ENCODE measurements around the gene ITGB3BP. TPM values are rescaled to one million over a fixed set of nuclear protein-coding genes. Genes with fewer than 3 reads are reported as not detected.

Gene ITGB3BP
- total RNA-seq, 1 experiment from 2014 or later, result 50.2 TPM

DNA sequence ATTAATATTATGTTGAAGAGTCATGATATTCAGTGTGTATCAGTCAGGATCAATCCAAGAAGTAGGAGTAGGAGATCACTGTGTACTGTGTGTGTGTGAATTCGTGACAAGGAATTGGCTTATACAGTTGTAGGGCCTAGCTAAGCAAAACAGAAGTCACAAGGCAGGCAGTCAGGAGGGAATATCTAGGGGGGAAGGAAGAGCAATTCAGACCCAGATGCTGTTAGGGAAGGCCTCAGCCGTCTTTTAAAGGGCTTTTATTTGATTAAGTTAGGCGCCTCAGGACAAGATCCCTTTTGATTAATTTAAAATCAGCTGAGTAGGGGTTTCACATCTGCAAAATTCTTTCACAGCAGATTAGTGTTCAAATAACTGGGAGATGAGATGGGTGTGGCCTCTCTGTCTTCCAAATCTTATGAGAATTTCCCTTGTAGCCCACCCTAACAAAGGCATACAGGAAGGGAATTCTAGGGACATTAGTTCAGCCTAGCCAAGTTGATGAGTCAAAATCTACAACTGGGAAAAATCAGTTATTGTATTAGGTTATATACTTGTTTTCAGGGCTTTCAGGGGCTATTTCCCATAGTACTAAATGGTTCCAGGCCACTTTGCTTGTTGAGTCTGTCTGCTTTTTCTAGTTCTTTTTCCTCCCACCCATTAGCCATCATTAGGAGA lies 108.2 kb downstream of the ITGB3BP start:
- no peak for ATAC-seq
- ChIA-PET RAD21 (ENCODE audit: low non-redundant PET in 1 of 2, low total read pairs in 2 of 2, uncharacterized antibody in 2 of 2, unreplicated experiment in 2 of 2) (no interaction called here), POLR2A (no interaction called here)

More for the DNA sequence above, 108.2 kb downstream of the ITGB3BP start:
- TF ChIP-seq CTCF (IDR thresholded peaks at IDR 0.05 in 2 of 3, conservative IDR thresholded peaks at IDR 0.05 in 1 of 3; ENCODE audit: borderline replicate concordance in 1 of 3, insufficient read depth in 1 of 3, low read depth in 2 of 3, low read length in 2 of 3) (no peak), POLR2AphosphoS5 (IDR thresholded peaks at IDR 0.05; ENCODE audit: low read depth, low read length) (no peak), EZH2phosphoT487 (IDR thresholded peaks at IDR 0.05; ENCODE audit: borderline replicate concordance) (no peak), SIN3A (IDR thresholded peaks at IDR 0.05; ENCODE audit: low read depth) (no peak), ZFX (IDR thresholded peaks at IDR 0.05) (no peak), EGR1 (IDR thresholded peaks at IDR 0.05; ENCODE audit: low read depth) (no peak), POLR2A (IDR thresholded peaks at IDR 0.05; ENCODE audit: borderline replicate concordance, extremely low read depth, insufficient read depth, insufficient read length) (no peak)
- TF ChIP-seq, protein P1, sequence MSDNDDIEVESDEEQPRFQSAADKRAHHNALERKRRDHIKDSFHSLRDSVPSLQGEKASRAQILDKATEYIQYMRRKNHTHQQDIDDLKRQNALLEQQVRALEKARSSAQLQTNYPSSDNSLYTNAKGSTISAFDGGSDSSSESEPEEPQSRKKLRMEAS (IDR thresholded peaks at IDR 0.05), result no peak
- Histone ChIP-seq H3K27ac (ENCODE audit: low read depth, low read length) (no peak overlapping the region), H3K9me2 (ENCODE audit: insufficient read depth) (no peaks in the 10 kb centered on the region), H3K4me1 (ENCODE audit: control insufficient read depth in 1 of 2, insufficient read depth in 2 of 2, low read length in 2 of 2) (no peaks in the 10 kb centered on the region), H3K4me3 (replicated peaks in 1 of 2; ENCODE audit: low read depth in 1 of 2, low read length in 2 of 2) (no peak overlapping the region), H4K20me1 (ENCODE audit: insufficient read depth) (no peaks in the 10 kb centered on the region), H3K9ac (ENCODE audit: low read length) (no peak overlapping the region), H3K9me3 (ENCODE audit: control insufficient read depth in 1 of 2, insufficient read depth in 1 of 2, low read depth in 1 of 2, low read length in 2 of 2) (no peaks in the 10 kb centered on the region), H3K4me2 (ENCODE audit: low read length) (no peak overlapping the region), H3K79me2 (ENCODE audit: insufficient read depth, low read length) (no peaks in the 10 kb centered on the region), H3K27me3 (ENCODE audit: insufficient read depth, low read length) (no peaks in the 10 kb centered on the region), H2AFZ (ENCODE audit: low read depth, low read length, poor library complexity, severe bottlenecking) (no peak overlapping the region), H3K36me3 (ENCODE audit: control insufficient read depth in 1 of 2, insufficient read depth in 2 of 2, low read length in 2 of 2) (no peaks in the 10 kb centered on the region)
- no TSS peak for BruUV-seq (replicated peaks)
- no peak for DNase-seq (ENCODE audit: low read depth, low spot score)
- CTCF ChIA-PET, result no interaction called here
- intact Hi-C loops (cut with micrococcal nuclease), result no loop called here

All from HCT116 (cell line).